H1 (cell line): ENCODE measurements around the gene RASGEF1C. TPM values are rescaled to one million over a fixed set of nuclear protein-coding genes. Genes with fewer than 3 reads are reported as not detected.

Source experiments
- BCL11A ChIP-seq, 2 experiments: IDR thresholded peaks; one replicate each; pipeline ENCODE4 v1.6.1; 2011; ENCODE audit warnings: low read depth in 2 of 2, low read length in 2 of 2, mild to moderate bottlenecking in 2 of 2
- EZH2 ChIP-seq: fragments of 200-600 bp; sonication (generic); IDR thresholded peaks from 2 replicates; pipeline ENCODE4 v1.7.1; 2012; ENCODE audit warnings: low read depth, mild to moderate bottlenecking, moderate library complexity, low read length, inconsistent platforms; ENCODE audit not compliant: severe bottlenecking
- GTF2F1 ChIP-seq: IDR thresholded peaks from 2 replicates; pipeline ENCODE4 v1.6.1; 2012; ENCODE audit warnings: low read depth, low read length, improper control_type of control experiment, borderline replicate concordance
- HDAC6 ChIP-seq: IDR thresholded peaks from one replicate; pipeline ENCODE4 v1.7.1; 2012; ENCODE audit warnings: low read depth, mild to moderate bottlenecking, inconsistent platforms, low read length, moderate library complexity
- KDM1A ChIP-seq: fragments of 200-600, 300-600 bp; sonication (generic); IDR thresholded peaks from 2 replicates; pipeline ENCODE4 v1.7.1; 2016; ENCODE audit warnings: mild to moderate bottlenecking, low read length, borderline replicate concordance
- NRF1 ChIP-seq: IDR thresholded peaks from 2 replicates; pipeline ENCODE4 v1.6.1; 2011; ENCODE audit warnings: mild to moderate bottlenecking, low read depth, low read length, improper control_type of control experiment
- RAD21 ChIP-seq, 2 experiments: IDR thresholded peaks in 1 of 2; conservative IDR thresholded peaks in 1 of 2; 2 replicates each; pipeline ENCODE4 v1.6.1; 2011; ENCODE audit warnings: low read depth in 2 of 2, low read length in 2 of 2, improper control_type of control experiment in 1 of 2, inconsistent platforms in 1 of 2, mild to moderate bottlenecking in 1 of 2, moderate library complexity in 1 of 2
- SIN3A ChIP-seq, 2 experiments: IDR thresholded peaks in 1 of 2; conservative IDR thresholded peaks in 1 of 2; 2 replicates each; pipeline ENCODE4 v1.6.1; 2011 to 2012; ENCODE audit warnings: low read length in 2 of 2, improper control_type of control experiment in 1 of 2, low read depth in 1 of 2, mild to moderate bottlenecking in 1 of 2
- SRF ChIP-seq: IDR thresholded peaks from 2 replicates; pipeline ENCODE4 v1.6.1; 2011; ENCODE audit warnings: mild to moderate bottlenecking, low read depth, low read length, moderate library complexity
- polyA plus RNA-seq, 7 experiments: library from polyadenylated mRNA; depleted of rRNA in 3 of 7; stranded (reverse) in 5 of 7; unstranded in 2 of 7; fragments of >200 nt in 5 of 7; fragments of 200-250 nt in 2 of 7; gene quantifications; 1 replicate in 5 of 7; 2 replicates in 1 of 7; 4 replicates in 1 of 7; pipeline versions ENCODE4 v1.2.1 to v1.2.3, GENCODE V29; 2011 to 2013; ENCODE audit warnings: missing spikeins in 2 of 7, mixed read lengths in 2 of 7
- total RNA-seq: library from RNA; stranded (reverse); fragmentation: NEBNext Ultra II Directional; extraction: Animal tissue kit (Norgen Biotek cat#: 25700); gene quantifications from 2 replicates; pipeline ENCODE4 v1.2.1, GENCODE V29; 2021

The RASGEF1C gene
- total and polyA plus RNA-seq, 2 of the 8 experiments (the other 6 are each of a cell fraction or from before 2014, with no cell fraction given) = 0.26 to 0.61 TPM

- no peak for TF ChIP-seq EZH2
- TF ChIP-seq SRF = no peak
- TF ChIP-seq RAD21 (IDR thresholded peaks at IDR 0.05 in 1 of 2, conservative IDR thresholded peaks at IDR 0.05 in 1 of 2; ENCODE audit: low read depth in 2 of 2, low read length in 2 of 2) = no peak
- TF ChIP-seq SIN3A (conservative IDR thresholded peaks at IDR 0.05 in 1 of 2, IDR thresholded peaks at IDR 0.05 in 1 of 2; ENCODE audit: low read depth in 1 of 2, low read length in 2 of 2) = no peak
- no peak for TF ChIP-seq GTF2F1
- TF ChIP-seq BCL11A (IDR thresholded peaks at IDR 0.05; ENCODE audit: low read depth in 2 of 2, low read length in 2 of 2) = no peak
- TF ChIP-seq NRF1 = no peak
- TF ChIP-seq KDM1A = no peak
- TF ChIP-seq HDAC6 = no peak
These were observed 66.8 kb downstream of the RASGEF1C start (continued) for GRCh38 chr5:180142021-180142765.
